A549 treated with AZD9567 at 1 μM for 4 hours (cell line): ENCODE measurements around the gene TPM4. TPM values are rescaled to one million over a fixed set of nuclear protein-coding genes. Genes with fewer than 3 reads are reported as not detected.

ENCODE experiments used
- total RNA-seq: library from RNA; stranded (reverse); fragments of 200-300 nt; extraction: Qiagen RNA extraction; gene quantifications from 5 replicates; pipeline ENCODE4 v1.2.3, GENCODE V29; 2022; ENCODE audit not compliant: insufficient read depth

Gene TPM4
- total RNA-seq: 367 to 477 TPM (median 420 TPM) in 5 replicates

GRCh38 chr19:16076154-16076957 lies at the start of gene TPM4:
TSS of gene TPM4 (plus strand) at chr19:16076495. CDS start at chr19:16076566, 71 bp downstream.

GRCh38 chr19:16111160-16111908 lies 35.0 kb downstream of the TPM4 start, which contains the start of gene RAB8A:
TSS of gene RAB8A (plus strand) at chr19:16111889. CDS start at chr19:16111902, 13 bp downstream.

GRCh38 chr19:16143399-16144215 lies 67.3 kb downstream of the TPM4 start, which contains the start of gene HSH2D:
TSS of gene HSH2D (plus strand) at chr19:16143685. CDS start at chr19:16148751, 5,066 bp downstream.

Other genes starting within 250 kb of the TPM4 start
- 0.07 to 0.31 TPM (median 0.16 TPM) in 3 of 5 replicates, not detected in the others for gene CYP4F2, start 178.4 kb upstream of the TPM4 start, total RNA-seq
- gene CYP4F11, start 142.0 kb upstream of the TPM4 start, total RNA-seq: 4.4 to 7.3 TPM (median 4.7 TPM) in 5 replicates
- gene OR10H4, start 127.5 kb upstream of the TPM4 start, total RNA-seq: not detected in 5 replicates
- 44.3 to 94.8 TPM (median 45.5 TPM) in 5 replicates for gene RAB8A, start 35.4 kb downstream of the TPM4 start, total RNA-seq
- 0.06 to 0.09 TPM (median 0.06 TPM) in 3 of 5 replicates, not detected in the others for gene HSH2D, start 67.2 kb downstream of the TPM4 start, total RNA-seq
- gene CIB3, start 97.0 kb downstream of the TPM4 start, total RNA-seq: not detected in 5 replicates
- 77.8 to 95.3 TPM (median 92.8 TPM) in 5 replicates for gene FAM32A, start 108.9 kb downstream of the TPM4 start, total RNA-seq
- gene AP1M1, start 121.4 kb downstream of the TPM4 start, total RNA-seq: 57.5 to 70.2 TPM (median 65.2 TPM) in 5 replicates
- 16.5 to 36.4 TPM (median 30.6 TPM) in 5 replicates for gene KLF2, start 248.3 kb downstream of the TPM4 start, total RNA-seq